ENCODE data around the gene TMEM18.
"Not testable (repeated sequence)": the region's sequence is repeated elsewhere in the genome, so short reads cannot be mapped to it uniquely, and the experiment has no call there.

The TMEM18 gene

DNA sequence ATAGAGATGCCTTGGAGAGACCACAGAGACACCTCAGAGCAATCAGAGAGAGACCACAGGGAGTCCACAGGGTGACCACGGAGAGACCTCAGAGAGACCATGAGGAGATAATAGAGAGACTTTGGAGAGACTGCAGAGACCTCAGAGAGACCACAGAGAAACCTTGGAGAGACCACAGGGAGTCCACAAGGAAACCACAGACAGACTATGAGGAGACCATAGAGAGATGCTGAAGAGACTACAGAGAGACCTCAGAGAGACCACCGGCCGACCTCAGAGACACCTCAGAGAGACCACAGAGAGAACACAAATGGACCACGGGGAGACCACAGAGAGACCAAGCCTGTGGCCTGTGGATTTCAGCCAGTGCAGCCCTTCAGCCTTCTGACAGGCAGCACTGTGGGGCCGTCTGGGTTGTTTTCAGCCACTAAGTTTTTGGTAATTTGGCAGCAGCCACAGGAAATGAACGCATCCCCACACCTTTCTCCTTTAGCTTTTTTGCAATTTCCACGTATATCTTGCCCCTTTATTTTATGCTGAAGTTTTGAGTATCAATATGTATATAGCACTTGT is 11.4 kb upstream of the TMEM18 start:
- no peak for ATAC-seq (ENCODE audit: low read depth)
- H3K4me3 Mint-ChIP-seq, result no peak overlapping the region
- H3K9me3 Mint-ChIP-seq, result peaks cover 5% of the 10 kb centered on the region

DNA sequence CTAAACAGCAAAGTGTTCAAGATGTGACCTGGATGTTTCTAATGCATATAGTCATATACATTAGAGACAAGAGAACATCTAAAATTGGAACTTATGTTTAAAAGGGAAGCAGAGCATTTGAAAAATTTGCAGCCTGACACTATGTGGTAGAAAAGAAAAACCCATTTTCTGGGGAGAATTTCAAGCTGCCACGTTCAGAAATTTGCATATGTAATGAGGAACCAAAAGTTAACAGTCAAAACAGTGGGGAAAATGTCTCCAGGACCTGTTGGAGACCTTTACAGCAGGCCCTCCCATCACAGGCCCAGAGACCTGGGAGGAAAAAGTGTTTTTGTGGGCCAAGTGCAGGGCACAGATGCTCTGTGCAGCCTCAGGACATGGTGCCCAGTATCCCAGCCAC is 8.2 kb upstream of the TMEM18 start:
- H3K9me3 Mint-ChIP-seq, result peaks cover 5% of the 10 kb centered on the region
- H3K36me3 Mint-ChIP-seq, result peaks cover 39% of the 10 kb centered on the region
- H3K27ac Mint-ChIP-seq, result peak overlapping the region; percentile 31
- peaks cover 5% of the 10 kb centered on the region for H3K4me1 Mint-ChIP-seq
- H3K27me3 Mint-ChIP-seq, result no peaks in the 10 kb centered on the region
- DNase-seq (ENCODE audit: low spot score in 2 of 2), result no peak
- no peak overlapping the region for H3K4me3 Mint-ChIP-seq
- peak; percentile 65 for ATAC-seq (ENCODE audit: low read depth)

More for the DNA sequence above, 11.4 kb upstream of the TMEM18 start:
- DNase-seq (ENCODE audit: low spot score in 2 of 2), result no peak
- H3K27me3 Mint-ChIP-seq, result no peaks in the 10 kb centered on the region
- H3K36me3 Mint-ChIP-seq, result peaks cover 23% of the 10 kb centered on the region
- peaks cover 5% of the 10 kb centered on the region for H3K4me1 Mint-ChIP-seq
- no peak overlapping the region for H3K27ac Mint-ChIP-seq

DNA sequence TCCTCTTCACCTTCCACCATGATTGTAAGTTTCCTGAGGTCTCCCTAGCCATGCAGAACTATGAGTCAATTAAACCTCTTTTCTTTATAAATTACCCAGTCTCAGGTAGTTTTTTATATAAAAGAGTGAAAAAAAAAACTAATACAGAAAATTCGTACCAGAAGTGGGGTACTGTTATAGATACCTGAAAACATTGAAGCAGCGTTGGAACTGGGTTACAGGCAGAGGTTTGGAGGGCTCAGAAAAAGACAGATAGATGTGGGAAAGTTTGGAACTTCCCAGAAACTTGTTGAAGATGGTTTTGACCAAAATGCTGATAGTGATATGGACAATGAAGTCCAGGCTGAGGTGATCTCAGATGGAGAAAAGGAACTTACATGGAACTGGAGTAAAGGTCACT is 7.7 kb upstream of the TMEM18 start:
- not testable (repeated sequence) for DNase-seq (ENCODE audit: low spot score in 2 of 2); H3K9me3 Mint-ChIP-seq; H3K4me3 Mint-ChIP-seq; H3K27me3 Mint-ChIP-seq; ATAC-seq (ENCODE audit: low read depth); H3K4me1 Mint-ChIP-seq
- H3K27ac Mint-ChIP-seq, result peak overlapping the region; percentile 31
- peaks cover 40% of the 10 kb centered on the region for H3K36me3 Mint-ChIP-seq

DNA sequence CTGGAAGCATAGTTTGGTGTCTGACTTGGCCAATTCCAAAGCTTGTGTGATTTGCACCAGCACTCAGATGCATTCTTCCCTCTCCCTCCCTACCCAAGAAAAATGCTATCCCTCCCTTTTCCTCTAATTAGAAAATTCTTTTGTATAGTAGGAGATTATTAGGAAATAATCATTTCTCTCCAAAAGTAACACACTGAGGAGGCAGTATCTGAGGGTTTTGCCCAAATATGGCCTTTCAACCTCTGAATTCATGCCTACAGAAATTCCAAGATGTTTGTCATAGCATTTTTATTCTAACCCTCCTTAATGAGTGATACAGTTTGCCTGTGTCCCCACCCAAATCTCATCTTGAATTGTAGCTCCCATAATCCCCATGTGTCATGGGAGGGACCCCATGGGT is 5.0 kb upstream of the TMEM18 start:
- H3K4me3 Mint-ChIP-seq, result no peak overlapping the region
- peaks cover 36% of the 10 kb centered on the region for H3K36me3 Mint-ChIP-seq

DNA sequence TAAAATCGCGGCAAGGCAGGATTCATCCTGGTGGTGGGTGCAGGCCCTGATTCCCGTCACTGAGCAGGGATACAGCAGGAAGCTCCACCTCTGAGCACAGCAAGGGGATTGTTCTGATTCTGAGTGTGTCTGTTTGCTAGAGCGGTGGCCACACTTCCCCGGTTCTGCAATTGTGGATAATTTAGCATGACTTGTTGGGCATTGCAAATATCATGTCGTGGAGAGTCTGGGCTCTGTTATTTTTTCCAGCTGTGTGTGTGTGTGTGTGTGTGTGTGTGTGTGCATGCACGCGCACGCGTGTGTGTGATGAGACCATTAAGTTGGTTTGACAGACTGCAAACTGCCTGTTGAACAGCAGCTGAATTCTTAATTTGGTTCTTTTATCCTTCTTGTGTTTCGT is 4.1 kb upstream of the TMEM18 start:
- ATAC-seq (ENCODE audit: low read depth) (no peak), DNase-seq (ENCODE audit: low spot score in 2 of 2) (no peak)
- Mint-ChIP-seq H3K36me3 (peaks cover 36% of the 10 kb centered on the region), H3K4me1 (peaks cover 13% of the 10 kb centered on the region), H3K9me3 (peaks cover 5% of the 10 kb centered on the region), H3K4me3 (no peak overlapping the region), H3K27ac (no peak overlapping the region), H3K27me3 (no peaks in the 10 kb centered on the region)

More for the DNA sequence above, 5.0 kb upstream of the TMEM18 start:
- H3K9me3 Mint-ChIP-seq, result peaks cover 5% of the 10 kb centered on the region
- DNase-seq (ENCODE audit: low spot score in 2 of 2) (no peak), ATAC-seq (ENCODE audit: low read depth) (no peak)
- no peak overlapping the region for H3K27ac Mint-ChIP-seq
- H3K27me3 Mint-ChIP-seq, result no peaks in the 10 kb centered on the region
- H3K4me1 Mint-ChIP-seq, result peaks cover 9% of the 10 kb centered on the region

DNA sequence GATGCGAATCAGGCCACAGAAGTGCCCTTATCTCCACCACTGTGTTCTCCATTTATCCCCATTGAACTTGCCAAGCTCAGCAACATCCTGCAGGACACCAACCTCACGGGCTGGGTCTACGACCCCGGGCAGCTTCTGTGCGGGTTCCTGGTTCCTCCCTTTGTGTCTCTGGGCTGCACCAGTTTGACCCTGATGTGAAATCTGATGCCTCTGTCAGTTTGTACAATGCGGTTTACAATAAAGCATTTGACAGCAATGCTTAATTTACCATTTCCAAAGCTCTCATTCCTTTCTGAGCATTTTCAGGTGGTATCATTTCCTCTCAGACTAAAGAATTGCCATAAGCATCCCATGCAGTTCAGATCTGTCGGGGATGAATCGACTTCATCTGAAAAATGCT is 3.3 kb upstream of the TMEM18 start:
- DNase-seq (ENCODE audit: low spot score in 2 of 2) (no peak), ATAC-seq (ENCODE audit: low read depth) (no peak)
- H3K27ac Mint-ChIP-seq, result no peak overlapping the region
- H3K27me3 Mint-ChIP-seq, result no peaks in the 10 kb centered on the region
- peaks cover 18% of the 10 kb centered on the region for H3K4me1 Mint-ChIP-seq
- no peak overlapping the region for H3K4me3 Mint-ChIP-seq
- H3K9me3 Mint-ChIP-seq, result peaks cover 5% of the 10 kb centered on the region
- H3K36me3 Mint-ChIP-seq, result peaks cover 36% of the 10 kb centered on the region

DNA sequence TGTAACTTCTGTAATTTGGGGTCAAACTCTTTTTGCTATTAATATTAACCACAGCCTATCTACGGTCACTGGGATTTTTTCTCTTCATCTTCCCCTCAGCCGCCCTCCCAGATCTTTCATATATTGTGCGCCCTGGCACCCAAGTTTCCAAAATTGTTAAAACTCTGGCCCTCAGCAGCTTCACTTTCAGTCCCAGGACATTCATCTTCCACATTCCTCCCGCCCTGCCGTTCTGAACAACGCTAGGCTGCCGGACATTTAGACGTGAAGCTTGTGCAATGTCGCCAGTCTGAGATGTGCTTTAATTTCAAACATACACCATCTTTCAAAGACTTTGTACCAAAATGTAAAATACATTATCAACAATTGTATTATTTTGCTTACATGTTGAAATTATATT is 1.8 kb upstream of the TMEM18 start:
- H3K27ac Mint-ChIP-seq, result peak overlapping the region; percentile 99

DNA sequence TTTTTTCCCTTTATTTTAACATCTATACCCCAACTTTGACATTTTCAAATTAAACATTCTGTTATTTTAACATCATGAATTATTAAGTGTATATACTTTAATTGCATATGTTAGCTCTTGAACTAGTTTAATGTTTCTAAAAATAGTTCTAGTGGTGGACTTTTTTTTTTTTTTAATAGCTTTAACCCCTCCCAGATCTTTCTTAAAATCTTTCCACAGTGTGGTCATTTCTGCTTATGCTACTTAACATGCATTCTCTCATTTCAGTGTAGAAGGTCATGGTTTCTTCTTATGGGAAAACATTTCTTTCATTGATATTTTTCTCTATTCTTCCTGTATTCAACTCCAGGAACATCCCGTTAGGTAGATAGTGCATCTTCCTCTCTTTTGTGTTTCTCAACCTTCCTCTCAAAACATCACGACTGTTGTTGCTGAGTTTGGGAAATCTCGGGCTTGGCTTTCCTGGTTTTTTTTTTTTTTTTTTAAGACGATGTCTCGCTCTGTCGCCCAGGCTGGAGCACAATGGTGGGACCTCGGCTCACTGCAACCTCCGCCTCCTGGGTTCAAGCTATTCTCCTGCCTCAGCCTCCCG is 849 bp upstream of the TMEM18 start:
- Mint-ChIP-seq H3K27me3 (no peaks in the 10 kb centered on the region), H3K9me3 (no peaks in the 10 kb centered on the region), H3K36me3 (peaks cover 20% of the 10 kb centered on the region), H3K4me3 (peak overlapping the region; percentile 99), H3K27ac (peak overlapping the region; percentile 99), H3K4me1 (peaks cover 36% of the 10 kb centered on the region)
- no peak for DNase-seq (ENCODE audit: low spot score in 2 of 2)
- ATAC-seq (ENCODE audit: low read depth), result no peak

More for the DNA sequence above, 1.8 kb upstream of the TMEM18 start:
- ATAC-seq (ENCODE audit: low read depth), result no peak
- Mint-ChIP-seq H3K9me3 (no peaks in the 10 kb centered on the region), H3K4me1 (peaks cover 30% of the 10 kb centered on the region), H3K4me3 (peak overlapping the region; percentile 99), H3K36me3 (peaks cover 25% of the 10 kb centered on the region), H3K27me3 (no peaks in the 10 kb centered on the region)
- no peak for DNase-seq (ENCODE audit: low spot score in 2 of 2)

DNA sequence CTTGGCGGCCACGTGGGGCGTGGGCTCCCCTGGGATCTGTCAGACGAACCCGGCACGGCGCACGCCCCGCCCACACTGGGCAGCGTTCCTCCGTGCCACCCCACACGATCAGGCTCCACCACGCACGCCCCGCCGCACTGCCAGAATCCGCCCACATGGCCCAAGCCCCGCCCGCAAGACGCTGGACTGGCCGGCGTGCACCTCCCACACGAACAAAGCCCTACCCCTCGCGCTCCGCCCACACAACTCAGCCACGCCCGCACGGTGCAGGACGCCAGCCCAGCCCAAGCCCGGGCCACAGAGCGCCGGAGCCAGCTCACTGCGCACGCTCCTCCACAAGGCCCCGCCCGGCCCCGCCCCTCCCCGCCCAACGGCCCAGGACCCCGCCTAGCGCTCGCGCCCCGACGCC is 555 bp downstream of the TMEM18 start:
- peaks cover 39% of the 10 kb centered on the region for H3K4me1 Mint-ChIP-seq
- ATAC-seq (ENCODE audit: low read depth), result peak; percentile 69
- no peaks in the 10 kb centered on the region for H3K9me3 Mint-ChIP-seq
- peak; percentile 94 to 95 for DNase-seq (ENCODE audit: low spot score in 2 of 2)
- H3K4me3 Mint-ChIP-seq, result peak overlapping the region; percentile 81
- peak overlapping the region; percentile 99 for H3K27ac Mint-ChIP-seq
- H3K36me3 Mint-ChIP-seq, result peaks cover 12% of the 10 kb centered on the region
- no peaks in the 10 kb centered on the region for H3K27me3 Mint-ChIP-seq

DNA sequence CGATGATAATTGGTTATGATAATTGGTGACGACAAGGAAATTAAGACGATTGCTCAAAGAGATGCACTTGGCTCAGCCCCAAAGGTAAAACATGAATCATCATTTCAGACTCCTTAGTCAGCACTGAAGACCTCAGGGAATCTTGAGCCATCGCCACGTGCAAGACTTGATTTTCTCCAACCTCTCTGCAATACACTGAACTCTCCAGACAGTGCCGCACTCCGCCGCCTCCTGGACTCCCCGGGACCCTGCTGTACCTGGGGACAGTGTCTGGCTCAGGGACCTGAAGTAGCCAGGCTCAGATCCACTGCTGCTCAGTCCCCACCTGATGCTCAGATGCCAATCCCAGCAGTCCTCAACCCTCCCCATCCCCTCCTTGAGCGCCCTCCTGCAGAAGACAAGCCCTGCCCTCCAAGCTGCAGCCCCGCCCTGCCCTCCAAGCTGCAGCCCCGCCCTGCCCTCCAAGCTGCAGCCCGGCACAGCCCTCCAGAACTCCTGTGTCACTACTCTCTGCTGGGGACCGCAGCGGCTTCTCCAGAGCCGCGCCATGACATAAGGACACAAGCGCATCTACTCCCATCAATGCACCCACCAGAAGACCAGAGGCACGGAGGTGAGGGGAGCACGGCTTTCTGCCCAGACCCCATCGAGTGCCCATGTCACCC is 1.1 kb downstream of the TMEM18 start:
- peak; percentile 26 for ATAC-seq (ENCODE audit: low read depth)
- DNase-seq (ENCODE audit: low spot score in 2 of 2), result peak in 1 of 2 donors; percentile 34
- H3K4me3 Mint-ChIP-seq, result peak overlapping the region; percentile 81
- no peaks in the 10 kb centered on the region for H3K27me3 Mint-ChIP-seq
- peaks cover 39% of the 10 kb centered on the region for H3K4me1 Mint-ChIP-seq
- no peaks in the 10 kb centered on the region for H3K9me3 Mint-ChIP-seq
- peaks cover 8% of the 10 kb centered on the region for H3K36me3 Mint-ChIP-seq
- H3K27ac Mint-ChIP-seq, result peak overlapping the region; percentile 99

DNA sequence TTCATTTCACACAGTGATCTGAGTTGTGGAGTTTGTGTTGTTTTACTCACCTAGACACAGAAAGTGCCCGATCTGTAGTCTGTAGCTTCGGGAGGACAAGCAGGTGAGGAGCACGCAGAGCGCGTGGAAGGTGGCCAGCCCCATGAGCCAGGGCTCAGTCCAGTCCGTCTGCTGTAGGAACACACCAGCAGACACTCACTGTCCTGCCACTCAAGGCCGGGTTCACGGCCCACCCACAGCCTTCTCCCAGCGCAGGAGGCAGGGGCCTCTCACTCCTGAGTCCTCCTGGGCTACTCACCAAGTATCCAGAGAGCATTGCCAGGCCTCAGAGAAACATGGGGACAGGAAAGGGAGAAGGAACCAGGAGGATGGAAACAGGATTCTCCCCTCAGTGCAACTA is 1.7 kb downstream of the TMEM18 start:
- ATAC-seq (ENCODE audit: low read depth) (no peak), DNase-seq (ENCODE audit: low spot score in 2 of 2) (no peak)
- H3K9me3 Mint-ChIP-seq, result no peaks in the 10 kb centered on the region
- H3K4me3 Mint-ChIP-seq, result peak overlapping the region; percentile 81
- H3K4me1 Mint-ChIP-seq, result peaks cover 42% of the 10 kb centered on the region
- H3K27ac Mint-ChIP-seq, result no peak overlapping the region
- no peaks in the 10 kb centered on the region for H3K27me3 Mint-ChIP-seq
- H3K36me3 Mint-ChIP-seq, result peaks cover 10% of the 10 kb centered on the region

DNA sequence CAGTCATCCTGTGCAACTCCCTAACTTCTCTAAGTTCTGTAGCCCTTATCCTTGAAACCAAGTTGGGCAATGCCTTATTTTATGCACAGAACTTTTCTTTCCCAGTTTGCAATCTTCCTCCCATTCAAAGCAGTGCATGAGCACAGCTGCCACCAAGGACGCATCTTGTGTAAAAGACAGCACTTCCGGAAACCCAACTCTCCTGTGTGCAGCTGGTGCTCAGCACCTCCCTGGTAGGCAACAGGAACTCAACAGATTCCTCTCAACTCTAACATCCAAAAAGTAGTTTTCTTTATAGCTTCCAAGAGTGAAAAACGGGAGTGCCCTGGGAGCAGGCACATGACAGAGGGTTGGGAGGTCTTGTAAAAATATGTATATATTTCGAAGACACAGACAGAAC is 2.2 kb downstream of the TMEM18 start:
- Mint-ChIP-seq H3K27ac (no peak overlapping the region), H3K27me3 (no peaks in the 10 kb centered on the region), H3K4me1 (peaks cover 43% of the 10 kb centered on the region), H3K36me3 (peaks cover 13% of the 10 kb centered on the region), H3K9me3 (no peaks in the 10 kb centered on the region), H3K4me3 (no peak overlapping the region)
- no peak for ATAC-seq (ENCODE audit: low read depth)
- no peak for DNase-seq (ENCODE audit: low spot score in 2 of 2)

DNA sequence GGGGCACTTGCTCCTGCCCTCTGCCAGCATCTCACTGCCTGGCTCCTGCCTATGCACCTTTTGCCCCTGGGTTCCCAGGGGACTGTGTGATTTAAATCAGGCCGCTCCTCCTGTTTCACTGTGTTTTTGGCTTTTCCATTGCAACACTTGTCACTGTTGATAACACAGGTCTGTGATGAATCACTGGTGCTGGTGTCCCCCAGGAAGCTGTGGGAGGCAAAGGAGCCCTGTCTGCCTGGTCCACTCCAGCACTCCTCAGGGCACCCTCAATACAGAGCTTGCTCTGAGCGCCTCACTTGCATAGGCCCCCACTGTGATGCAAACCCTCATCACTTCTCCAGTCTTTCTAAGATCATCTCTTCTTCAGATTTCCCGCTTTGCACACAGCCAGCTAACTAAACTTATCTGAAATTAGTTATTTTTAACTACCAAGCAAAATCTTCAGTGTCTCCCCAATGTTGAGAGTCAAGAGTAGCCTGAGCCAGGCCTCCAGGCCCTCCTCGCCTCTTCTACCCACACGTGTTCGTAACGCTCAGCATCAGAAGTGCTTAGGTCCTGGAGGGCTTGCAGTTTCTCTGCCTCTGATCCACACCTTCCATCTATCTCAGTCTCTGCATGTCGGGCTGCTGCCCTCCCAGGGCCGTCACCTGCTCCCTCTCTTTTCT is 2.8 kb downstream of the TMEM18 start:
- Mint-ChIP-seq H3K9me3 (no peaks in the 10 kb centered on the region), H3K4me3 (no peak overlapping the region), H3K4me1 (peaks cover 43% of the 10 kb centered on the region), H3K27me3 (no peaks in the 10 kb centered on the region), H3K27ac (peak overlapping the region; percentile 69), H3K36me3 (peaks cover 16% of the 10 kb centered on the region)
- ATAC-seq (ENCODE audit: low read depth), result no peak
- no peak for DNase-seq (ENCODE audit: low spot score in 2 of 2)

DNA sequence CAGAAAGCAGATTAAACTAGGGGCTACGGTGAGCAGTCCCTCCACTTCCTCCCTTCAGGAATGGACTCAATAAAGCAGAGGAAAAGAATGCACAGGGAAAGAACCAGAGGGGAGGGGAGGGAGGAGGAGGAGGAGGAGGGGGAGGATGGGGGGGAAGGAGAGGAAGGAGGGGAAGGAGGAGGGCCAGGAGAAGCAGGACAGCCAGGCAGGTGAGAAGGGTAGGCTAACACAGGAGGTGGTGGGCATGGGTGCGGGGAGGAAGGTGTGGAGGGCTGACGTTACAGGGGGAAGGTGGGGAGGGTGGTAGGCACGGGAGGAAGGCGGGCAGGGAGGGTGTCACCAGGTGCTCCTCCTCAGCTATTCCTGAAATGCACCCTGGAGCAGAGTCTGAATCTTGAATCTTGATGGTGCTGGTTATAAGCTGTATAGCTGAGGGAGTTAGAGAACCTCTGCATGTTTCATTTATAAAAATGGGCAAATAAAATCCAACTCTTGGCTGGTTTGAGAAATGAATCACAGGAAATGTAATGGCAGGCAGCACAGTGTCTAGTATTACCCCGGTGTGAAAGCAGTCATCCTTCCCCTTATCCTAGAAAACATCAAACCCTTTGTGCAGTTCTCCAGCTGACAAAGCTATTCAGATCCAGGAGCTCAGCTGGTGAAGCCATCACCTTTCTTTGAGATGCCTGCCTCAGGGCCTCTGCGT is 3.4 kb downstream of the TMEM18 start:
- ATAC-seq (ENCODE audit: low read depth), result no peak
- no peaks in the 10 kb centered on the region for H3K9me3 Mint-ChIP-seq
- H3K27me3 Mint-ChIP-seq, result no peaks in the 10 kb centered on the region
- no peak for DNase-seq (ENCODE audit: low spot score in 2 of 2)
- peak overlapping the region; percentile 69 for H3K27ac Mint-ChIP-seq
- peaks cover 16% of the 10 kb centered on the region for H3K36me3 Mint-ChIP-seq
- H3K4me3 Mint-ChIP-seq, result no peak overlapping the region
- peaks cover 40% of the 10 kb centered on the region for H3K4me1 Mint-ChIP-seq
